ENCODE results near the gene PCDHB11. TPM values are rescaled to one million over a fixed set of nuclear protein-coding genes. Genes with fewer than 3 reads are reported as not detected.

PCDHB11 gene
- total RNA-seq, result 1.4 and 1.7 TPM in 2 replicates

DNA sequence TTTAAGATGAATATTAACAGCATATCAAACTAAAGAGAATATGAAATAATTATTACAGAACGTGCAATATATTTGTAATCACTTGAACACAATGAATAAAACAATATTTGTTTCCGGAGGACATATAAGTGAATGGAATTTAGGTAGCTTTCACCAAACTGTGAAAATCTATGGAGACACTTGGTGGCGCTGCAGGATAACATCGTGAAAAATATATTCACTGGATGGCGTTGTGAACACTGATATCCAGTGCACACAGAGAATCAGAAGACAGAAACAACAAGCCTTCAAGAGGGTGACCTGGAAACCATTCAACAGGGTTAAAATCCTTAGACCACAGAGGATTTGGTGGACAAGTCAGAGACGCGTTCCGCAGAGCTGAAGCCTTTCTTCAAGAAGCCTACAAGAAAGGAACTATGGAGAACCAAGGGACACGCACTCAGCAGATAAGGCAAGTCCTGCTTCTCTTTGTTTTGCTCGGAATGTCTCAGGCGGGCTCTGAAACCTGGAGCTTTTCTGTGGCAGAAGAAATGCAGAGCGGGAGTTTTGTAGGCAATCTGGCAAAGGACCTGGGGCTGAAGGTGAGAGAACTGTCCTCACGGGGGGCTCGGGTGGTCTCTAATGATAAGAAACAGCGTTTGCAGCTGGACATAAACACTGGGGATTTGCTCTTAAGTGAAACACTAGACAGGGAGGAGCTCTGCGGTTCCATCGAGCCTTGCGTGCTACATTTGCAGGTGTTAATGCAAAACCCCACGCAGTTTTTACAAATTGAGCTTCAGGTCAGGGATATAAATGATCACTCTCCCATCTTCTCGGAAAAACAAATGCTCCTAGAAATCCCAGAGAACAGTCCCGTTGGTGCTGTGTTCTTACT, at the start of gene PCDHB11:
Gene PCDHB11 (plus strand): TSS at position 269 of the 877 bp plus-strand sequence. CDS start 148 bp downstream, at position 417.

GRCh38 chr5:141149812-141150211, 49.6 kb upstream of the PCDHB11 start, which contains the start of gene PCDHB6:
Gene PCDHB6, plus strand, starts transcription at chr5:141150057. Its CDS starts 201 bp downstream, at chr5:141150258.

DNA sequence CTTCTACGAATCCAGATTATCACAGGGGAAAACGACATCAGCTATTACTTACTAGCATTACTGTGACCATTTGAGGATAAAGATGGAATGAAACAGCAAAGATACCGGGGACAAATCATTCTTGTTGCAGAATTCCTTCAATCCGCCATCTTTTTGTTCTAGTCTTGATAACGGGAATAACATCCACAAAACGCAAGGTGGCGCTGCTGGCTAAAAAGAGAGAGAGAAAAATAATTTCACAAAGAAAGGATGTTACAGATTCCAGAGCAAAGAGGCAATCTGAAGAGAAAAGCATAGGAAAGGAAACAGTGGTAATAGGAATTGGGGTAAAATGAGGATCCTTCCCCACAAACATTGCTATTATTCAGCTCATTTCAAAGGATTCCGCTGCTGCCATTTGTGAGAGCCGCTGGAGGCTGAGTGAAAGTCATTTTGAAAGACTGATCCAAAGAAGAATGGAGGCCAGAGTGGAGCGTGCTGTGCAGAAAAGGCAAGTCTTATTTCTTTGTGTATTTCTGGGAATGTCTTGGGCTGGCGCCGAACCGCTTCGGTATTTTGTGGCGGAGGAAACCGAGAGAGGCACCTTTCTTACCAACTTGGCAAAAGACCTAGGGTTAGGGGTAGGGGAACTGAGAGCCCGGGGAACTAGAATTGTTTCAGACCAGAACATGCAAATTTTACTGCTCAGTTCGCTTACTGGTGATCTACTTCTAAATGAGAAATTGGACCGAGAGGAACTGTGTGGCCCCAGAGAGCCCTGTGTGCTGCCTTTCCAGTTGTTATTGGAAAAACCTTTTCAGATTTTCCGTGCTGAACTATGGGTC, 26.8 kb upstream of the PCDHB11 start, which contains the start of gene PCDHB7:
Gene PCDHB7 (plus strand): TSS at position 264 of the 824 bp plus-strand sequence. CDS start 192 bp downstream, at position 456.

DNA sequence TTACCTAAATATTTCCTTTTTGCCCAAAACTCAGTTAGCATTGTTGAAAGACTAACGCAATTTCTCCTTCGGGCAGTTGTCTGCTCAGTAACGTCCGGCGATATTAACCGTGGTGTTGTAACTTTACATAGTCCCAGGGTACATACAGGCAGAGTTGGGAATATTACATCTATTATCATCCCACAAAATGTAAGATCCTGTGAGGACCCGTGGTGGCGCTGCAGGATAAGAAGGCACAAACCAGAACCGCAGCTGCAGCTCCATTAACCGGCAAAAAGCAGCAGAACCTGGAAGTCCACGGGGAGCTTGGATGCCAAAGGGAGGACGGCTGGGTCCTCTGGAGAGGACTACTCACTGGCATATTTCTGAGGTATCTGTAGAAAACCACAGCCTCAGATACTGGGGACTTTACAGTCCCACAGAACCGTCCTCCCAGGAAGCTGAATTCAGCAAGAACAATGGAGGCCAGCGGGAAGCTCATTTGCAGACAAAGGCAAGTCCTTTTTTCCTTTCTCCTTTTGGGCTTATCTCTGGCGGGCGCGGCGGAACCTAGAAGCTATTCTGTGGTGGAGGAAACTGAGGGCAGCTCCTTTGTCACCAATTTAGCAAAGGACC, 21.7 kb upstream of the PCDHB11 start, which contains the start of gene PCDHB8:
Gene PCDHB8 (plus strand): TSS at position 214 of the 615 bp plus-strand sequence. CDS start 245 bp downstream, at position 459.

GRCh38 chr5:141182248-141182647, 17.2 kb upstream of the PCDHB11 start, which contains the start of gene PCDHB16:
Gene PCDHB16, plus strand, starts transcription at chr5:141182387. Its CDS starts 173 bp downstream, at chr5:141182560.

GRCh38 chr5:141186897-141187512, 12.4 kb upstream of the PCDHB11 start, which contains the start of gene PCDHB9:
Gene PCDHB9, plus strand, starts transcription at chr5:141187161. Its CDS starts 158 bp downstream, at chr5:141187319.

GRCh38 chr5:141192110-141192725, 7.2 kb upstream of the PCDHB11 start, which contains the start of gene PCDHB10:
Gene PCDHB10, plus strand, starts transcription at chr5:141192353. Its CDS starts 200 bp downstream, at chr5:141192553.

GRCh38 chr5:141208478-141208877, 9.1 kb downstream of the PCDHB11 start, which contains the start of gene PCDHB12:
Gene PCDHB12, plus strand, starts transcription at chr5:141208719. Its CDS starts 189 bp downstream, at chr5:141208908.

DNA sequence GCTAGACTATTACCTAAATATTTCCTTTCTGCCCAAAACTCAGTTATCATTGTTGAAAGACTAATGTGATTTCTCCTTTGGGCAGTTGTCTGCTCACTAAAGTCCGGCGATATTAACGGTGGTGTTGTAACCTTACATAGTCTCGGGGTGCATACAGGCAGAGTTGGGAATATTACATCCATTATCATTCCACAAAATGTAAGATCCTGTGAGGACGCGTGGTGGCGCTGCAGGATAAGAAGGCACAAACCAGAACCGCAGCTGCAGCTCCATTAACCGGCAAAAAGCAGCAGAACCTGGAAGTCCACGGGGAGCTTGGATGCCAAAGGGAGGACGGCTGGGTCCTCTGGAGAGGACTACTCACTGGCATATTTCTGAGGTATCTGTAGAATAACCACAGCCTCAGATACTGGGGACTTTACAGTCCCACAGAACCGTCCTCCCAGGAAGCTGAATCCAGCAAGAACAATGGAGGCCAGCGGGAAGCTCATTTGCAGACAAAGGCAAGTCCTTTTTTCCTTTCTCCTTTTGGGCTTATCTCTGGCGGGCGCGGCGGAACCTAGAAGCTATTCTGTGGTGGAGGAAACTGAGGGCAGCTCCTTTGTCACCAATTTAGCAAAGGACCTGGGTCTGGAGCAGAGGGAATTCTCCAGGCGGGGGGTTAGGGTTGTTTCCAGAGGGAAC, 14.4 kb downstream of the PCDHB11 start, which contains the start of gene PCDHB13:
Gene PCDHB13 (plus strand): TSS at position 264 of the 684 bp plus-strand sequence. CDS start 205 bp downstream, at position 469.

DNA sequence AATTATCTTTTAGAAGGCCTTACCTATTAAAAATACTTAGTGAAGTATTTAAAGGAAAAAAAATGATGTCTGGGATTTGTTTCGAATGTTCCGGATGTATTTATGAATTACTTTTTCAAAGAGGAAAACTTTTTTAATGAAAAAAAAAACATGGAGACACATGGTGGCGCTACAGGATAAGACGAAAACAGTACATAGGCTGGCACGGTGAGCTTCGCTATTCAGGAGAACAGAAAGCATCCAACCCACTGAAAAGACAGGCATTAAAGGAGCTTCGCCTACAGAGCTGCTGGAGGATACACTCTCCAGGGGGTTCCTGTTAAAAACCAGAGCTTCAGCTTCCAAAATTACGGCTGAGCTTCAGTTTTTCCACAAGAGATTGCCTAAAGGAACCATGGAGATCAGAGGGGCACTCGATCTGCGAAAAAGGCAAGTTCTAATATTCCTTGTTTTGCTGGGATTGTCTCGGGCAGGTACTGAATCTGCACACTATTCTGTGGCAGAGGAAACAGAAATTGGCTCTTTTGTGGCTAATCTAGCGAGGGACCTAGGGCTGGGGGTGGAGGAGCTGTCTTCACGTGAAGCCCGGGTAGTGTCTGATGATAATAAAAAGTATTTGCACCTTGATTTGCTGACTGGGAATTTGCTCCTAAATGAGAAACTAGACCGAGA, 23.8 kb downstream of the PCDHB11 start, which contains the start of gene PCDHB14:
Gene PCDHB14 (plus strand): TSS at position 232 of the 672 bp plus-strand sequence. CDS start 163 bp downstream, at position 395.

GRCh38 chr5:141245250-141245717, 45.9 kb downstream of the PCDHB11 start, which contains the start of gene PCDHB15:
Gene PCDHB15, plus strand, starts transcription at chr5:141245395. Its CDS starts 184 bp downstream, at chr5:141245579.

Other genes starting within 250 kb of the PCDHB11 start
- 0.13 and 0.22 TPM in 2 replicates for gene PCDHAC2, start 233.2 kb upstream of the PCDHB11 start, total RNA-seq
- gene PCDHB1, start 148.3 kb upstream of the PCDHB11 start, total RNA-seq, result under 0.01 TPM in 1 of 2 replicates, not detected in the other
- 3.9 and 4.2 TPM in 2 replicates for gene PCDHB2, start 105.0 kb upstream of the PCDHB11 start, total RNA-seq
- gene PCDHB3, start 99.2 kb upstream of the PCDHB11 start, total RNA-seq, result 0.97 and 1.0 TPM in 2 replicates
- gene PCDHB4, start 77.8 kb upstream of the PCDHB11 start, total RNA-seq, result 1.8 and 2.1 TPM in 2 replicates
- 2.9 and 3.6 TPM in 2 replicates for gene PCDHB5, start 64.4 kb upstream of the PCDHB11 start, total RNA-seq
- 0.65 and 0.97 TPM in 2 replicates for gene PCDHB6, start 49.6 kb upstream of the PCDHB11 start, total RNA-seq
- 2.0 and 2.5 TPM in 2 replicates for gene PCDHB7, start 27.0 kb upstream of the PCDHB11 start, total RNA-seq
- 0.52 and 1.1 TPM in 2 replicates for gene PCDHB8, start 21.8 kb upstream of the PCDHB11 start, total RNA-seq
- gene PCDHB16, start 17.2 kb upstream of the PCDHB11 start, total RNA-seq, result 3.1 and 4.4 TPM in 2 replicates
- 0.91 and 2.3 TPM in 2 replicates for gene PCDHB9, start 12.5 kb upstream of the PCDHB11 start, total RNA-seq
- gene PCDHB10, start 7.3 kb upstream of the PCDHB11 start, total RNA-seq, result 2.2 and 2.5 TPM in 2 replicates
- gene PCDHB12, start 9.1 kb downstream of the PCDHB11 start, total RNA-seq, result 1.0 and 1.3 TPM in 2 replicates
- gene PCDHB13, start 14.3 kb downstream of the PCDHB11 start, total RNA-seq, result 2.7 and 4.0 TPM in 2 replicates
- 3.8 and 4.4 TPM in 2 replicates for gene PCDHB14, start 23.7 kb downstream of the PCDHB11 start, total RNA-seq
- gene PCDHB15, start 45.8 kb downstream of the PCDHB11 start, total RNA-seq, result 1.7 and 1.9 TPM in 2 replicates
- gene SLC25A2, start 104.4 kb downstream of the PCDHB11 start, total RNA-seq, result 0.32 and 0.39 TPM in 2 replicates
- 61.7 and 84.2 TPM in 2 replicates for gene TAF7, start 121.2 kb downstream of the PCDHB11 start, total RNA-seq
- gene PCDHGA1, start 130.9 kb downstream of the PCDHB11 start, total RNA-seq, result 1.4 and 1.9 TPM in 2 replicates
- 4.7 and 4.9 TPM in 2 replicates for gene PCDHGA2, start 139.1 kb downstream of the PCDHB11 start, total RNA-seq
- 3.7 and 6.2 TPM in 2 replicates for gene PCDHGA3, start 144.2 kb downstream of the PCDHB11 start, total RNA-seq
- gene PCDHGB1, start 150.5 kb downstream of the PCDHB11 start, total RNA-seq, result 4.1 and 6.1 TPM in 2 replicates
- gene PCDHGA4, start 155.4 kb downstream of the PCDHB11 start, total RNA-seq, result 6.7 and 8.9 TPM in 2 replicates
- 6.5 and 6.8 TPM in 2 replicates for gene PCDHGB2, start 160.4 kb downstream of the PCDHB11 start, total RNA-seq
- gene PCDHGA5, start 164.5 kb downstream of the PCDHB11 start, total RNA-seq, result 5.6 and 6.5 TPM in 2 replicates
- 8.4 and 8.6 TPM in 2 replicates for gene PCDHGB3, start 170.6 kb downstream of the PCDHB11 start, total RNA-seq
- gene PCDHGA6, start 174.3 kb downstream of the PCDHB11 start, total RNA-seq, result 7.8 and 10.4 TPM in 2 replicates
- 9.0 and 10.6 TPM in 2 replicates for gene PCDHGA7, start 183.1 kb downstream of the PCDHB11 start, total RNA-seq
- 24.4 and 26.2 TPM in 2 replicates for gene PCDHGB4, start 188.1 kb downstream of the PCDHB11 start, total RNA-seq
- 5.6 and 5.7 TPM in 2 replicates for gene PCDHGA8, start 193.0 kb downstream of the PCDHB11 start, total RNA-seq
- gene PCDHGB5, start 198.3 kb downstream of the PCDHB11 start, total RNA-seq, result 27.7 and 35.0 TPM in 2 replicates
- 10.1 and 11.1 TPM in 2 replicates for gene PCDHGA9, start 203.2 kb downstream of the PCDHB11 start, total RNA-seq
- gene PCDHGB6, start 208.4 kb downstream of the PCDHB11 start, total RNA-seq, result 7.9 and 9.5 TPM in 2 replicates
- gene PCDHGA10, start 213.4 kb downstream of the PCDHB11 start, total RNA-seq, result 15.3 and 17.9 TPM in 2 replicates
- gene PCDHGB7, start 218.1 kb downstream of the PCDHB11 start, total RNA-seq, result 25.6 and 26.2 TPM in 2 replicates
- gene PCDHGA11, start 221.4 kb downstream of the PCDHB11 start, total RNA-seq, result 20.1 and 24.1 TPM in 2 replicates
- 25.1 and 30.2 TPM in 2 replicates for gene PCDHGA12, start 230.9 kb downstream of the PCDHB11 start, total RNA-seq

Measured in articular chondrocyte of knee joint (primary cell).